Activated CD8-positive, alpha-beta memory T cell treated with anti-CD3 and anti-CD28 coated beads for 4 hours (primary cell): ENCODE data around the gene GCHFR.

Source experiments
- DNase-seq, 2 donors: peaks; one replicate each; pipeline ENCODE4 v3.0.0-alpha.2; 2020; ENCODE audit warnings: low read depth in 2 of 2

The GCHFR gene

DNA sequence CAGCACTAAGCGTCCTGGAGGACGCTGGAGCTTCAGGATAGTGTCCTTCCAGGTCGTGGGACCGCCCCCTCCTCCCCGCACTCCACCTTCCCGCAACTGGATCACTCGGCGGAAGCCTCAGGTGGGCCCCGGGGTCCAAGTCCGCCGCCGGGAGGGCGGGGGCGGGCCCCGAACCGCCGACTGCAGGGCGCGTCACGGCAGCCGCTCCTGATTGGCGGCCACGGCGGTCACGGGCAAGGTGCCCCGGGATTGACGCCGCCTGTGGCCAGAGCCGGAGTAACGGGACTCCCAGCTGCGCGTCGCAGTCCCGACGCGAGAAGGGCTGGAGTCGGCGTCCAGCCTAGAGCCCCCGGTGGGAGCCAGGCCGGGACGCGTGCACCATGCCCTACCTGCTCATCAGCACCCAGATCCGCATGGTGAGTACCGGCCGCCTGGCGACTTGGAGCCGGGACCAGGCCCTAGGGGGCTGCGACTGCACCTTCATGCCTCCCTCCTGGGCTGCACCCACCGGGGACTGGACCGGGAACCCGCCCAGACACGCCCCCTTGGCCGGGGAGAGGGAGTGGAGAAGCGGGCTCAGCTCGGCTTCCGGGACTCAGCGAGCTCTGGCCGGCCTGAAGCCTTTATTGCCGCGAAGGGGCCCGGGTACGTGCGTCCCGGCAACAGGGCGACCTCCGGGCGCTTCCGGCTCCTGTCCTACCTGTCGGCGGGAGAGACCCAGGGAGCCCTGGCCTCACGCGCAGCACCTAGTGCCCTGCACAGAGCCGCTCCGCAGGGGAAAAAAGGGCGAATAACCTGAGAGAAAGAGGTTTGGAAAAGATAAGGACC, at the start of gene GCHFR:
Gene GCHFR (plus strand): TSS at position 268 of the 828 bp plus-strand sequence. CDS start 113 bp downstream, at position 381.
- peak in 1 of 2 donors; percentile 38 for DNase-seq

DNA sequence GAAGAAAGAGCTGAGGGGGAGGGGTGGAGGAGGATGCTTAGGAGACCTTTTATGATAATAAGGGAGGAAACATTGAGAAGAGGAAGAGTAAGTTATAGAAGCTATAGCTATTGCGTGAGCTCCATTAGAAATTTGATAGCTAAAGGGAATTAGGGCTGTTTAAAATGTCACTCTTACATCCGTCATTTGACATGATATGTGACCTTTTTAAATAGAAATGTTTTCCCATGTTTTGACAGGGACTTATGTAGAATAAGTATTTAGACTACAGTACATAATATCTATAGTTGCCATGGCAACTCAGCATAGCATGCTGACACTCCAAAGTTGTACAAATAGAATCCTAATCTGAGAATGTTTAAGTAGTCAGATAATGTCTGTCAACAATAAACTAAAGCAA, 49.7 kb upstream of the GCHFR start:
- no peak for DNase-seq

DNA sequence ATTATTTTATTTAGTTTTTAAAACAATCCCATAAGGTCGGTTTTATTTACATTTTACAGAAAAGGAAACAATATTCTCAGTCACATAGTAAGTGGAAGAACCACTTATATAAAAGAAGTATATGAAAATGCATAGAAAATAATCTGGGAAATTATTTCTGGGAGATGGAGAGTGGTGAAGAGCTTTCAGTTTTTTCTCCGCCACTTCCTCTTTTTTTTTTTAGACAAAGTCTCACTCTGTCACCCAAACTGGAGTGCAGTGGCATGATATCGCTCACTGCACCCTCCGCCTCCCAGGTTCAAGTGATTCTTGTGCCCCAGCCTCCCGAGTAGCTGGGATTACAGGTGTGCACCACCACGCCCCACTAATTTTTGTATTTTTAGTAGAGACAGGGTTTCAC, 47.7 kb upstream of the GCHFR start:
- no peak for DNase-seq

GRCh38 chr15:40721701-40722100, 42.2 kb upstream of the GCHFR start:
- DNase-seq: no peak

DNA sequence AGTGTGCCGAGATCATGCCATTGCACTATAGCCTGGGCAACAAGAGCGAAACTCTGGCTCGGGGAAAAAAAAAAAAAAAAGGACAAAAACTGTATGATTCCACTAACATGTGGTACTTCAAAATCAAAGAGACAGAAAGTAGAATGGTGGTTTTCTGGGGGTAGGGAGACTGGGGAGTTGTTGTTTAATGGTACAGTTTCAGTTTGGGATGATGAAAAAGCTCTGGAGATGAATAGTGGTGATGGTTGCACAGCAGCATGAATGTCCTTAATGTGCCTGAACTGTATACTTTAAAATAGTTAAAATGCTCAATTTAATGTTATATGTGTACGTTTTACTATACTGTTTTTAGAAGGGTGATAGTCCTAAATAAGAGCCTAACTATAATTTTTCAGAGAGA, 41.5 kb upstream of the GCHFR start:
- DNase-seq: no peak

- DNase-seq: no peak
These were observed 40.9 kb upstream of the GCHFR start for GRCh38 chr15:40722934-40723333.

DNA sequence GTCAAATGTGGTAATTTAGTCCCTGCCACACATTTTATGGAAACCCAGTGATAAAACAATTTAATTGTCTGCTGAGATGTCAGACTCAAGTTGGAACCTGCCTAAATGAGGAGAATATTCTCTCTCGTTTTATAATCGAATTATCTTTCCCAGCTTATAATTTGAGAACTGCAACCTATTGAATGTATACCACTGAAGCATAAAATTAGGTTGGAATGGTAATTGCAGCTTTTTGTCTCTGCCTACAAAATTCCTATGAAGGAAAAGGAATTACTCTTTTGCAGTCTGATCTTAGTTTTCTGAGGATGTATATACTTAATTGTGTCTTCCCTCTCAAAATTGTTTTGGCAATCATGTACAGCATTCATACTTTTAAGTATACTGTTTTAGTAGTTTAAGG, 39.9 kb upstream of the GCHFR start:
- no peak for DNase-seq

DNA sequence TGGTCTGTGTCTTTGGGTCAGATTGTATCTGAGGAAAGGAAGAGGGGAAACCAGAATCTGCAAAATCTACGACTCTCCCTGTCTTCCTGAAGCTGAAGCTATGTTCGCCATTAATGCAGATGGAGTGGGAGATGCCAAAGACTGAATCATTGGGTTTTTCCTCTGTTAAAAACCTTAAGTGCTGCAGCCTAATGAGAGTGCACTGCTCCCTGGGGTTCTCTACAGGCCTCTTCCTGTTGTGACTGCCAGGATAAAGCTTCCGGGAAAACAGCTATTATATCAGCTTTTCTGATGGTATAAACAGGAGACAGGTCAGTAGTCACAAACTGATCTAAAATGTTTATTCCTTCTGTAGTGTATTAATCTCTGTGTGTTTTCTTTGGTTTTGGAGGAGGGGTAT, 32.8 kb upstream of the GCHFR start:
- DNase-seq: no peak

GRCh38 chr15:40736575-40736974, 27.3 kb upstream of the GCHFR start:
- no peak for DNase-seq

DNA sequence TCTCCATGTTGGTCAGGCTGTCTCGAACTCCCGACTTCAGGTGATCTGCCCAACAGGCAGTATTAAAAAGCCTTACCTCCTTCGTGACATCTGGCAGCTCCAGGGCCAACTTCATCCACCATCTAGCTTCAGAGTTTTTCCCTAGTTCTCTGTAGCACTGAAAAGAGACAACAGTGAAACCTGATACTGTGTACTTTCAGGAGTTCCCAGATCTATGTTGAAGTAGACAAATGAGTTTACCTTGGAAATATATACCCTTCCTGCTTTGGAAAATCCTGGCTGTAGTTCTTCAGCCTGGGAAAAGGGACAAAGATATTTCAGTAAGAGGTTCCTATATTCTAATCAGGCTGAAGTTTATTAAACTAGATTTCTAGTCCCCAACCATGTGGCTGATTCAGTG, 26.8 kb upstream of the GCHFR start:
- no peak for DNase-seq

- DNase-seq: no peak
These were observed 24.8 kb upstream of the GCHFR start for GRCh38 chr15:40739047-40739446.

GRCh38 chr15:40739854-40740253, 24.0 kb upstream of the GCHFR start:
- no peak for DNase-seq

GRCh38 chr15:40743485-40743901, 20.4 kb upstream of the GCHFR start:
- DNase-seq: no peak

GRCh38 chr15:40743921-40744814, 19.7 kb upstream of the GCHFR start:
- DNase-seq: peak; percentile 50 to 61

GRCh38 chr15:40744815-40745152, 19.1 kb upstream of the GCHFR start:
- DNase-seq: no peak

DNA sequence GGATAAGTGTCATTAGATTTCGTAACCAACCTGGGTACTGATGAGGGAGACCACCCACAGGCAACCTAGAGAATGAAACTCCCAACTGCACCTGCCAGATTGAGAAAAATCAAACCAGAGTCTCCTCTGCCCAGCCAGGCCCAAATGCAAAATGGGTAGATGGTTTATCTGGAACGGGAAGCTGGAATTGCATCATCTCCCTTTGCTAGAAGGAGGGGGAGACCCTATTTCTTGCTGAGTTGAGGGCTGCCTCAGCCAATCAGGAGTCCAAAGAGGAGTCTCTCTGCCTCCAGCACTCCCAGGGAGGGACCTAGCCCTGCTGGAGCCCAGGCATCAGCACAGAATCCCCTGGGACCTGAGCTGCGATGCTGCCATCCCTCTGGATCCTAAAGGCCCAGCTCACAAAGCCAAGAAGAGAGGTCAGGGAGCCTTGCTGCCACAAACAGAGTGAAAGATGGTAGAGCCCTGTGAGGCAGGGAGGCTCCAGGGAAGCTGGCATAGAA, 16.9 kb upstream of the GCHFR start:
- DNase-seq: no peak

- DNase-seq: no peak
These were observed 15.9 kb upstream of the GCHFR start for GRCh38 chr15:40747685-40748631.

DNA sequence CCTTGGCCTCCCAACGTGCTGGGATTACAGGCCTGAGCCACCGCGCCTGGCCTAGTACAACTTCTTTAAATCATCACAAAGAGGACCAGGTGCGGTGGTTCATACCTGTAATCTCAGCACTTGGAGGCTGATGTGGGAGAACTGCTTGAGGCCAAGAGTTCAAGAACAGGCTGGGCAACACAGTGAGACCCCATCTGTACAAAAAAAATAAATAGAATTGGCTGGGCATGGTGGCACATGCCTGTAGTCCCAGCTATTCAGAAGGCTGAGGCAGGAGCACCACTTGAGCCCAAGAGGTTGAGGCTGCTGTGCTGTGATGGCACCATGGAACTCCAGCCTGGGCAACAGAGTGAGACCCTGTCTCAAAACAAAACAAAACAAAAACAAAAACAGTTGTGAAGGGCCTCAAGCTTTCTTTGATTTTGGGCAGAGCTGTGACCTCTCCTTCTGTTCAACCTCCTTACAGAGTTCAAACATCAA, 14.7 kb upstream of the GCHFR start:
- no peak for DNase-seq

- no peak for DNase-seq
These were observed 13.0 kb upstream of the GCHFR start for GRCh38 chr15:40750885-40751284.

- DNase-seq: no peak
These were observed 12.1 kb upstream of the GCHFR start for GRCh38 chr15:40751745-40752144.

- DNase-seq: no peak
These were observed 9.3 kb upstream of the GCHFR start for GRCh38 chr15:40754574-40754882.
